Adrenal gland (tissue), 5 donors: ENCODE measurements around the gene GABRE.

Experiments
- CTCF ChIP-seq, 6 experiments: fragments of 450-650 bp in 4 of 6; fragments of 200-600 bp in 2 of 6; sonication (generic) in 1 of 6; IDR thresholded peaks; 1 replicate in 5 of 6; 2 replicates in 1 of 6; pipeline versions ENCODE4 v1.5.1 to v1.8.0; 2016 to 2021; ENCODE audit warnings: antibody characterized with exemption in 6 of 6, mild to moderate bottlenecking in 2 of 6, moderate library complexity in 1 of 6
- POLR2A ChIP-seq, 2 donors: fragments of 450-650 bp; IDR thresholded peaks; one replicate each; pipeline ENCODE4 v1.6.1; 2017; ENCODE audit warnings: antibody characterized with exemption in 2 of 2, mild to moderate bottlenecking in 2 of 2, moderate library complexity in 1 of 2
- donor health status: DM: no; HTN: no; CAD: no.

- TF ChIP-seq CTCF (IDR thresholded peaks at IDR 0.05) (no peak), POLR2A (IDR thresholded peaks at IDR 0.05) (no peak)
Observed at GRCh38 chrX:151977009-151977408, 2.5 kb upstream of the GABRE start.
